ENCODE data around the gene PDLIM5. TPM values are rescaled to one million over a fixed set of nuclear protein-coding genes. Genes with fewer than 3 reads are reported as not detected.

Gene PDLIM5
- total RNA-seq, 1 experiment from 2014 or later: 44.7 TPM

DNA sequence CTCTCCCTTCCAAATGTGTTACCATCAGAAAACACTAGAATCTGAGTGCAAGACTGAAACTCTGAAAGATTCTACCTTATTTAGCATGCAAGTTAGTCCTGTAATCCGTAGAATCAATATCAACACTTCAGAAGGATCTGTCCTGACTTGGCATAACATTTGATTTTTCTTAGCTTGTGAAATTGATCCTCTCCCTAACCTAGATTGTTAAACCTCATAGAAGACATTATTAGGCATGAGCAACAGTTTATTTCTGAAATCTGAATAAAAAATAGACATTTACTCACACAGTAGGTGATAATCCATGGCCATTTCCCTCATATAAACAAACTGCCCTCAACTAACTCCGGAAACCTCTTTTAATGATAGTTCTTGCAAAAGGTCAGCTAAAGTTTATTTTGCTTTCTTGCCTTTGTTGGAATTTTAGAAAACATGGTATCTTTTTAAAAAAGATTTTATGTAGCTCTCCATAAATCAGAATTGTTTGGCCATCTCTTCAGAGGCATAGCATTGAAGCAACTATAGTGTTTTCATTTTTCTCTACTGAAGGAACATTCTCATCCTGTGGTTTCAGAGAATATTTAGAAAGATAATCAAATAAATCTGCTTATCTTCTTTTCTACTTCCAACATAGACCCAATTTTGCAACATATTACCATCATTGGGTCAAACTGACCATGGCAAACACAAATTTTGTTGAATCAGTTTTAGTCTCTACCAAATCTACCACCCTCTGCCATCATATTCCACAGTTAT lies 38.5 kb upstream of the PDLIM5 start:
- Histone ChIP-seq H3K4me3 (ENCODE audit: low read depth in 2 of 2, low read length in 2 of 2) (no peak overlapping the region), H3K27me3 (ENCODE audit: control insufficient read depth, insufficient read depth, low read length) (no peaks in the 10 kb centered on the region), H3K9me3 (ENCODE audit: control insufficient read depth, insufficient read depth, low read depth, low read length) (no peaks in the 10 kb centered on the region), H3K36me3 (ENCODE audit: control insufficient read depth, insufficient read depth, low read length) (no peaks in the 10 kb centered on the region), H3K4me1 (ENCODE audit: control insufficient read depth, insufficient read depth, low read length) (no peaks in the 10 kb centered on the region), H3K27ac (ENCODE audit: low read length) (no peak overlapping the region)
- intact Hi-C loops (cut with micrococcal nuclease; ENCODE audit: unreplicated experiment) (no loop called here), in situ Hi-C loops (cut with HindIII; ENCODE audit: low pct_unique_long_range_greater_than_20kb, low sequenced_read_pairs) (no loop called here)
- ChIA-PET POLR2A (no interaction called here), CTCF (no interaction called here)
- ATAC-seq (no peak), DNase-seq (ENCODE audit: low read depth, low spot score) (no peak)
- TF ChIP-seq, protein P1, sequence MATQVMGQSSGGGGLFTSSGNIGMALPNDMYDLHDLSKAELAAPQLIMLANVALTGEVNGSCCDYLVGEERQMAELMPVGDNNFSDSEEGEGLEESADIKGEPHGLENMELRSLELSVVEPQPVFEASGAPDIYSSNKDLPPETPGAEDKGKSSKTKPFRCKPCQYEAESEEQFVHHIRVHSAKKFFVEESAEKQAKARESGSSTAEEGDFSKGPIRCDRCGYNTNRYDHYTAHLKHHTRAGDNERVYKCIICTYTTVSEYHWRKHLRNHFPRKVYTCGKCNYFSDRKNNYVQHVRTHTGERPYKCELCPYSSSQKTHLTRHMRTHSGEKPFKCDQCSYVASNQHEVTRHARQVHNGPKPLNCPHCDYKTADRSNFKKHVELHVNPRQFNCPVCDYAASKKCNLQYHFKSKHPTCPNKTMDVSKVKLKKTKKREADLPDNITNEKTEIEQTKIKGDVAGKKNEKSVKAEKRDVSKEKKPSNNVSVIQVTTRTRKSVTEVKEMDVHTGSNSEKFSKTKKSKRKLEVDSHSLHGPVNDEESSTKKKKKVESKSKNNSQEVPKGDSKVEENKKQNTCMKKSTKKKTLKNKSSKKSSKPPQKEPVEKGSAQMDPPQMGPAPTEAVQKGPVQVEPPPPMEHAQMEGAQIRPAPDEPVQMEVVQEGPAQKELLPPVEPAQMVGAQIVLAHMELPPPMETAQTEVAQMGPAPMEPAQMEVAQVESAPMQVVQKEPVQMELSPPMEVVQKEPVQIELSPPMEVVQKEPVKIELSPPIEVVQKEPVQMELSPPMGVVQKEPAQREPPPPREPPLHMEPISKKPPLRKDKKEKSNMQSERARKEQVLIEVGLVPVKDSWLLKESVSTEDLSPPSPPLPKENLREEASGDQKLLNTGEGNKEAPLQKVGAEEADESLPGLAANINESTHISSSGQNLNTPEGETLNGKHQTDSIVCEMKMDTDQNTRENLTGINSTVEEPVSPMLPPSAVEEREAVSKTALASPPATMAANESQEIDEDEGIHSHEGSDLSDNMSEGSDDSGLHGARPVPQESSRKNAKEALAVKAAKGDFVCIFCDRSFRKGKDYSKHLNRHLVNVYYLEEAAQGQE (IDR thresholded peaks at IDR 0.05; ENCODE audit: insufficient read depth in 1 of 2, low read depth in 2 of 2, low read length in 1 of 2): no peak
- TF ChIP-seq, protein P2, sequence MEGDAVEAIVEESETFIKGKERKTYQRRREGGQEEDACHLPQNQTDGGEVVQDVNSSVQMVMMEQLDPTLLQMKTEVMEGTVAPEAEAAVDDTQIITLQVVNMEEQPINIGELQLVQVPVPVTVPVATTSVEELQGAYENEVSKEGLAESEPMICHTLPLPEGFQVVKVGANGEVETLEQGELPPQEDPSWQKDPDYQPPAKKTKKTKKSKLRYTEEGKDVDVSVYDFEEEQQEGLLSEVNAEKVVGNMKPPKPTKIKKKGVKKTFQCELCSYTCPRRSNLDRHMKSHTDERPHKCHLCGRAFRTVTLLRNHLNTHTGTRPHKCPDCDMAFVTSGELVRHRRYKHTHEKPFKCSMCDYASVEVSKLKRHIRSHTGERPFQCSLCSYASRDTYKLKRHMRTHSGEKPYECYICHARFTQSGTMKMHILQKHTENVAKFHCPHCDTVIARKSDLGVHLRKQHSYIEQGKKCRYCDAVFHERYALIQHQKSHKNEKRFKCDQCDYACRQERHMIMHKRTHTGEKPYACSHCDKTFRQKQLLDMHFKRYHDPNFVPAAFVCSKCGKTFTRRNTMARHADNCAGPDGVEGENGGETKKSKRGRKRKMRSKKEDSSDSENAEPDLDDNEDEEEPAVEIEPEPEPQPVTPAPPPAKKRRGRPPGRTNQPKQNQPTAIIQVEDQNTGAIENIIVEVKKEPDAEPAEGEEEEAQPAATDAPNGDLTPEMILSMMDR (IDR thresholded peaks at IDR 0.05): no peak
- TF ChIP-seq SIN3A (IDR thresholded peaks at IDR 0.05; ENCODE audit: borderline replicate concordance, insufficient read depth, low read depth, low read length) (no peak), TCF7L2 (IDR thresholded peaks at IDR 0.05; ENCODE audit: low read depth, low read length) (no peak), POLR2AphosphoS5 (IDR thresholded peaks at IDR 0.05; ENCODE audit: low read depth, low read length) (no peak)
- BruUV-seq (replicated peaks): no TSS peak

DNA sequence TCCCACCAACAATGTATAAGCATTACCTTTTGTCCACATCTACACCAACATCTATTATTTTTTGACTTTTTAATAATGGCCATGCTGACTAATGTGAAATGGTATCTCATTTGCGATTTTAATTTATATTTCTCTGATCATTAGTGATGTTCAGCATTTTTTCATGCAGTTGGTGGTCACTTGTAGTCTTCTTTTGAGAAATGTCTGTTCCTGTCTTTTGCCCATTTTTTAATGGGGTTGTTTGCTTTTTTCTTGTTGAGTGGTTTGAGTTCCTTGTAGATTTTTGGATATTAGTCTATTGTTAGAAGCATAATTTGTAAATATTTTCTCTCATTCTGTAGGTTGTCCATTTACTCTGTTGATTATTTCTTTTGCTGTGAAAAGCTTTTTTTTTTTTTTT lies 36.8 kb upstream of the PDLIM5 start:
- intact Hi-C loops (cut with micrococcal nuclease; ENCODE audit: unreplicated experiment): no loop called here
- TF ChIP-seq TCF7L2 (IDR thresholded peaks at IDR 0.05; ENCODE audit: low read depth, low read length) (no peak), POLR2AphosphoS5 (IDR thresholded peaks at IDR 0.05; ENCODE audit: low read depth, low read length) (no peak), SIN3A (IDR thresholded peaks at IDR 0.05; ENCODE audit: borderline replicate concordance, insufficient read depth, low read depth, low read length) (no peak)
- TF ChIP-seq, protein P2 (IDR thresholded peaks at IDR 0.05): no peak
- TF ChIP-seq, protein P1 (IDR thresholded peaks at IDR 0.05; ENCODE audit: insufficient read depth in 1 of 2, low read depth in 2 of 2, low read length in 1 of 2): no peak
- DNase-seq (ENCODE audit: low read depth, low spot score) (no peak), ATAC-seq (no peak)
- CTCF ChIA-PET: no interaction called here
- Histone ChIP-seq H3K4me3 (ENCODE audit: low read depth in 2 of 2, low read length in 2 of 2) (no peak overlapping the region), H3K27me3 (ENCODE audit: control insufficient read depth, insufficient read depth, low read length) (no peaks in the 10 kb centered on the region), H3K9me3 (ENCODE audit: control insufficient read depth, insufficient read depth, low read depth, low read length) (no peaks in the 10 kb centered on the region), H3K4me1 (ENCODE audit: control insufficient read depth, insufficient read depth, low read length) (no peaks in the 10 kb centered on the region), H3K27ac (ENCODE audit: low read length) (no peak overlapping the region), H3K36me3 (ENCODE audit: control insufficient read depth, insufficient read depth, low read length) (no peaks in the 10 kb centered on the region)
- BruUV-seq (replicated peaks): no TSS peak
- in situ Hi-C loops (cut with HindIII; ENCODE audit: low pct_unique_long_range_greater_than_20kb, low sequenced_read_pairs): no loop called here
- POLR2A ChIA-PET: no interaction called here
